Measurements from ENCODE around the gene KRT80. TPM values are rescaled to one million over a fixed set of nuclear protein-coding genes. Genes with fewer than 3 reads are reported as not detected.

The KRT80 gene
- total RNA-seq, 1 experiment from 2014 or later = 51.5 TPM

- ATAC-seq = no peak
- Histone ChIP-seq H3K36me3 (ENCODE audit: control insufficient read depth, insufficient read depth, low read length) (no peaks in the 10 kb centered on the region), H3K9me3 (ENCODE audit: control insufficient read depth, insufficient read depth, low read depth, low read length) (no peaks in the 10 kb centered on the region), H3K27ac (ENCODE audit: low read length) (peak overlapping the region; percentile 36; the same call in 1 of the 2 replicates), H3K4me3 (ENCODE audit: low read depth in 2 of 2, low read length in 2 of 2) (no peak overlapping the region), H3K27me3 (ENCODE audit: control insufficient read depth, insufficient read depth, low read length) (no peaks in the 10 kb centered on the region), H3K4me1 (ENCODE audit: control insufficient read depth, insufficient read depth, low read length) (peaks cover 44% of the 10 kb centered on the region)
- in situ Hi-C loops (cut with HindIII; ENCODE audit: low pct_unique_long_range_greater_than_20kb, low sequenced_read_pairs) (no loop called here), intact Hi-C loops (cut with micrococcal nuclease; ENCODE audit: unreplicated experiment) (no loop called here)
- DNase-seq (ENCODE audit: low read depth, low spot score) = no peak
- POLR2A ChIA-PET = interaction anchor here (0.6 kb wide), 1 partner anchor 196 kb away, joined by 4 read pairs; no protein-coding TSS in a partner anchor
- no peak for TF ChIP-seq TCF7L2 (IDR thresholded peaks at IDR 0.05; ENCODE audit: low read depth, low read length)
- no peak for TF ChIP-seq POLR2AphosphoS5 (IDR thresholded peaks at IDR 0.05; ENCODE audit: low read depth, low read length)
- TF ChIP-seq REST (IDR thresholded peaks at IDR 0.05; ENCODE audit: insufficient read depth in 1 of 2, low read depth in 2 of 2, low read length in 1 of 2) = no peak
- no peak for TF ChIP-seq SIN3A (IDR thresholded peaks at IDR 0.05; ENCODE audit: borderline replicate concordance, insufficient read depth, low read depth, low read length)
- TF ChIP-seq CTCF (IDR thresholded peaks at IDR 0.05) = no peak
- CTCF ChIA-PET = interaction anchor here (1.6 to 1.8 kb wide), 2 partner anchors 36 to 68 kb away, joined by 3 to 4 read pairs; no protein-coding TSS in a partner anchor
- BruUV-seq (replicated peaks) = no TSS peak
Observed at GRCh38 chr12:52210925-52211650, 19.3 kb upstream of the KRT80 start.

GRCh38 chr12:52210186-52210924, 18.5 kb upstream of the KRT80 start:
- DNase-seq (ENCODE audit: low read depth, low spot score) (no peak), ATAC-seq (no peak)
- in situ Hi-C loops (cut with HindIII; ENCODE audit: low pct_unique_long_range_greater_than_20kb, low sequenced_read_pairs) = no loop called here
- TF ChIP-seq POLR2AphosphoS5 (IDR thresholded peaks at IDR 0.05; ENCODE audit: low read depth, low read length) (no peak), CTCF (IDR thresholded peaks at IDR 0.05) (no peak), SIN3A (IDR thresholded peaks at IDR 0.05; ENCODE audit: borderline replicate concordance, insufficient read depth, low read depth, low read length) (no peak), REST (IDR thresholded peaks at IDR 0.05; ENCODE audit: insufficient read depth in 1 of 2, low read depth in 2 of 2, low read length in 1 of 2) (no peak), TCF7L2 (IDR thresholded peaks at IDR 0.05; ENCODE audit: low read depth, low read length) (no peak)
- Histone ChIP-seq H3K27me3 (ENCODE audit: control insufficient read depth, insufficient read depth, low read length) (no peaks in the 10 kb centered on the region), H3K36me3 (ENCODE audit: control insufficient read depth, insufficient read depth, low read length) (no peaks in the 10 kb centered on the region), H3K4me1 (ENCODE audit: control insufficient read depth, insufficient read depth, low read length) (peaks cover 43% of the 10 kb centered on the region), H3K27ac (ENCODE audit: low read length) (peak overlapping the region; percentile 66; the same call in 1 of the 2 replicates), H3K4me3 (ENCODE audit: low read depth in 2 of 2, low read length in 2 of 2) (no peak overlapping the region), H3K9me3 (ENCODE audit: control insufficient read depth, insufficient read depth, low read depth, low read length) (no peaks in the 10 kb centered on the region)
- CTCF ChIA-PET = interaction anchor here (1.6 to 1.8 kb wide), 2 partner anchors 35 to 69 kb away, joined by 3 to 4 read pairs; no protein-coding TSS in a partner anchor
- POLR2A ChIA-PET = interaction anchor here (0.6 kb wide), 1 partner anchor 195 kb away, joined by 4 read pairs; no protein-coding TSS in a partner anchor
- intact Hi-C loops (cut with micrococcal nuclease; ENCODE audit: unreplicated experiment) = no loop called here
- BruUV-seq (replicated peaks) = no TSS peak

All from Panc1 (cell line).